MCF 10A (cell line): Measurements from ENCODE around the gene PRM2. TPM values are rescaled to one million over a fixed set of nuclear protein-coding genes. Genes with fewer than 3 reads are reported as not detected.

Source experiments
- BruUV-seq: library from RNA; stranded (reverse); fragments of 400-500 nt; replicated peaks from 2 replicates; lab custom pipeline; 2021; lab: Mats Ljungman, UMichigan
- CTCF ChIA-PET: fragments of 300-600 bp; sonication (Branson Sonifier 250); formaldehyde crosslinking; extraction: SDS; loops from one replicate; lab custom pipeline; 2021; ENCODE audit warnings: antibody characterized with exemption, inconsistent platforms; lab: Yijun Ruan, JAX
- POLR2A ChIA-PET: fragments of 300-600, 350-650 bp; sonication (Branson Sonifier 250); formaldehyde crosslinking; extraction: SDS; loops from one replicate; lab custom pipeline; 2020; ENCODE audit warnings: antibody characterized with exemption, inconsistent platforms; lab: Yijun Ruan, JAX
- DNase-seq: peaks from one replicate; pipeline ENCODE4 v3.0.0-alpha.2; 2018; ENCODE audit not compliant: unreplicated experiment
- H3K27ac Mint-ChIP-seq: one replicate; pipeline ENCODE4 v1.8.0; 2022; ENCODE audit warnings: mild to moderate bottlenecking, low read depth, mixed read lengths; ENCODE audit not compliant: unreplicated experiment
- H3K27me3 Mint-ChIP-seq: one replicate; pipeline ENCODE4 v1.8.0; 2022; ENCODE audit warnings: mixed read lengths; ENCODE audit not compliant: insufficient read depth, unreplicated experiment
- H3K36me3 Mint-ChIP-seq: one replicate; pipeline ENCODE4 v1.8.0; 2022; ENCODE audit warnings: mild to moderate bottlenecking, moderate library complexity, mixed read lengths; ENCODE audit not compliant: insufficient read depth, unreplicated experiment
- H3K4me1 Mint-ChIP-seq: one replicate; pipeline ENCODE4 v1.8.0; 2022; ENCODE audit warnings: mixed read lengths; ENCODE audit not compliant: insufficient read depth, unreplicated experiment
- H3K4me3 Mint-ChIP-seq: one replicate; pipeline ENCODE4 v1.8.0; 2022; ENCODE audit warnings: mild to moderate bottlenecking, moderate library complexity, mixed read lengths; ENCODE audit not compliant: unreplicated experiment
- H3K9me3 Mint-ChIP-seq: one replicate; pipeline ENCODE4 v1.8.0; 2022; ENCODE audit warnings: mixed read lengths; ENCODE audit not compliant: unreplicated experiment
- CTCF ChIP-seq: fragments of 200-600 bp; IDR thresholded peaks from one replicate; pipeline ENCODE4 v1.8.0; 2022; ENCODE audit warnings: antibody characterized with exemption, mild to moderate bottlenecking; ENCODE audit not compliant: unreplicated experiment
- intact Hi-C: fragments of 100-400 bp; cut with micrococcal nuclease; formaldehyde crosslinking; loops from 2 replicates; pipeline ENCODE4 v1.14.1; 2022
- total RNA-seq: library from RNA; stranded (reverse); gene quantifications from 2 replicates; pipeline ENCODE4 v1.2.3, GENCODE V29; 2022

PRM2 gene
- total RNA-seq, 1 experiment from 2014 or later: not detected

GRCh38 chr16:11262915-11263314 lies 13.4 kb downstream of the PRM2 start:
- peaks cover 4% of the 10 kb centered on the region for H3K27me3 Mint-ChIP-seq
- no peak for TF ChIP-seq CTCF
- intact Hi-C loops: no loop called here
- H3K4me3 Mint-ChIP-seq: no peak overlapping the region
- H3K36me3 Mint-ChIP-seq: no peaks in the 10 kb centered on the region
- ChIA-PET POLR2A (interaction anchor here (0.8 kb wide), 1 partner anchor 15 kb away, joined by 3 read pairs; no protein-coding TSS in a partner anchor), CTCF (interaction anchor here (0.8 to 11.0 kb wide), 2 partner anchors 283 to 295 kb away, joined by 4 to 342 read pairs; no protein-coding TSS in a partner anchor)
- BruUV-seq: no TSS peak
- no peaks in the 10 kb centered on the region for H3K9me3 Mint-ChIP-seq
- H3K27ac Mint-ChIP-seq: no peak overlapping the region
- no peak for DNase-seq
- no peaks in the 10 kb centered on the region for H3K4me1 Mint-ChIP-seq

GRCh38 chr16:11260596-11260966 lies 15.7 kb downstream of the PRM2 start:
- POLR2A ChIA-PET: no interaction called here

GRCh38 chr16:11259655-11260595 lies 16.4 kb downstream of the PRM2 start:
- Mint-ChIP-seq H3K4me3 (no peak overlapping the region), H3K27ac (no peak overlapping the region), H3K9me3 (no peaks in the 10 kb centered on the region), H3K27me3 (no peaks in the 10 kb centered on the region), H3K36me3 (peaks cover 4% of the 10 kb centered on the region), H3K4me1 (no peaks in the 10 kb centered on the region)
- BruUV-seq: no TSS peak
- intact Hi-C loops: loop anchor here (5.0 to 10.0 kb wide), 4 partner anchors 58 to 158 kb away; no protein-coding TSS in a partner anchor
- ChIA-PET POLR2A (no interaction called here), CTCF (interaction anchor here (0.6 to 11.0 kb wide), 4 partner anchors 123 to 1573 kb away, joined by 3 to 342 read pairs (median 3); no protein-coding TSS in a partner anchor)
- no peak for DNase-seq
- TF ChIP-seq CTCF: no peak

More at GRCh38 chr16:11260596-11260966, 15.7 kb downstream of the PRM2 start:
- no TSS peak for BruUV-seq
- H3K27ac Mint-ChIP-seq: no peak overlapping the region
- no peak for DNase-seq
- H3K4me3 Mint-ChIP-seq: no peak overlapping the region
- H3K9me3 Mint-ChIP-seq: no peaks in the 10 kb centered on the region
- no peak for TF ChIP-seq CTCF
- no peaks in the 10 kb centered on the region for H3K27me3 Mint-ChIP-seq
- H3K4me1 Mint-ChIP-seq: no peaks in the 10 kb centered on the region
- intact Hi-C loops: no loop called here
- H3K36me3 Mint-ChIP-seq: peaks cover 4% of the 10 kb centered on the region
- CTCF ChIA-PET: interaction anchor here (1.4 to 11.0 kb wide), 2 partner anchors 124 to 293 kb away, joined by 3 to 342 read pairs; no protein-coding TSS in a partner anchor
